ENCODE data around the gene WWOX.
"Not testable (repeated sequence)": the region's sequence is repeated elsewhere in the genome, so short reads cannot be mapped to it uniquely, and the experiment has no call there.

The WWOX gene

DNA sequence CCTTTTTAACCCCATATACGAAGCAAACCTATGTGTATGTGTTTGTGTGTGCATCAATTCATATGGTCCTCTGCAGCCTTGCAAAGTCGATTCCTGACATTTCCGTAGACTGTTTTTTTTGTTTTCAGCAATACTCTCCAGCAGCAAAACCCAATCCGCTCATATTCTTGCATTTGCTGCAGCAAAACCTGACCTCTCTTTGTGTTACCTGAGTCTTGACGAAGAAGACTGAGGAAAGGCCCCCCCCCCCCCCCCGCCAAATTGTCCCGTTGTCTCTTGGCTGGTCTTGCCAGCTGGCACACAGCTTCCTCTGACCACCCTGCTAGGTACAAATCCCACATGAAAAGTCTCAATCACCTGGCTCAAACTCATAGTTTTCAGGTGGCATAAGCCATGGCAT is 494.7 kb downstream of the WWOX start:
- TF ChIP-seq, protein P1, sequence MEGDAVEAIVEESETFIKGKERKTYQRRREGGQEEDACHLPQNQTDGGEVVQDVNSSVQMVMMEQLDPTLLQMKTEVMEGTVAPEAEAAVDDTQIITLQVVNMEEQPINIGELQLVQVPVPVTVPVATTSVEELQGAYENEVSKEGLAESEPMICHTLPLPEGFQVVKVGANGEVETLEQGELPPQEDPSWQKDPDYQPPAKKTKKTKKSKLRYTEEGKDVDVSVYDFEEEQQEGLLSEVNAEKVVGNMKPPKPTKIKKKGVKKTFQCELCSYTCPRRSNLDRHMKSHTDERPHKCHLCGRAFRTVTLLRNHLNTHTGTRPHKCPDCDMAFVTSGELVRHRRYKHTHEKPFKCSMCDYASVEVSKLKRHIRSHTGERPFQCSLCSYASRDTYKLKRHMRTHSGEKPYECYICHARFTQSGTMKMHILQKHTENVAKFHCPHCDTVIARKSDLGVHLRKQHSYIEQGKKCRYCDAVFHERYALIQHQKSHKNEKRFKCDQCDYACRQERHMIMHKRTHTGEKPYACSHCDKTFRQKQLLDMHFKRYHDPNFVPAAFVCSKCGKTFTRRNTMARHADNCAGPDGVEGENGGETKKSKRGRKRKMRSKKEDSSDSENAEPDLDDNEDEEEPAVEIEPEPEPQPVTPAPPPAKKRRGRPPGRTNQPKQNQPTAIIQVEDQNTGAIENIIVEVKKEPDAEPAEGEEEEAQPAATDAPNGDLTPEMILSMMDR (IDR thresholded peaks at IDR 0.05; ENCODE audit: control insufficient read depth, insufficient read depth, low read depth, low read length, missing control alignments), result no peak
- DNase-seq (ENCODE audit: low read depth), result no peak

DNA sequence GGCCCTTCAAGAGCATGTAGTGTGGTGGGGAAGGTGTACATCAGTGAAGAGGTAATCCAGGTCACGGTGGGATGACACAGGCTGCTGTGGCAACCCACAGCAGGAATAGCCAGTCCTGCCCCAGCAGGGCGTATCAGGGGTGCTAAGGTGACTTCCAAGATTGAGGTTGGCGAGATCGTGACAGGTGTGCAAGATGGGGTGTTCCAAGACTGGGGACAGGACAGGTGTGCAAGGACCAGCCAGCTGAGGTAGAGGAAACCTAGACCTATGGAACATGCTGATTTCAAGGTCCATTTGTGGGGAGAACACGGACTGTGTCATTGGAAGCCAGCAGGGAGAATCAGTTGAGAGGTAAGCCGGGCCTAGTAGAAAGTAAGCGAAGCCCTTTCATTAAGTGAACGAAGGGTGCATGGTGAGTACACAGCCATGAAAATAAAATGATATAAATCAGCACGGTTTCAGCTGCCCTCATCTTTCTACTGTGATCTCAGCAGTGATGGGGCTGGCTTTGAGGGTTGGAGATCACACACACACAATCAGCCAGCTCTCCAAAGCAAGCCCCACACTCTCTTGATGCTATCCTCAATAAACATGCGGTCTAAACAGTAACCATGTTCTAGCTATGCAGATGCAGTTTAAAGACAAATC is 497.0 kb downstream of the WWOX start:
- no peak for DNase-seq (ENCODE audit: low read depth)
- TF ChIP-seq, protein P1 (IDR thresholded peaks at IDR 0.05; ENCODE audit: control insufficient read depth, insufficient read depth, low read depth, low read length, missing control alignments), result no peak
- no peak overlapping the region for H3K4me3 ChIP-seq (ENCODE audit: control insufficient read depth, low read depth, low read length)

More for the DNA sequence above, 494.7 kb downstream of the WWOX start:
- no peak overlapping the region for H3K4me3 ChIP-seq (ENCODE audit: control insufficient read depth, low read depth, low read length)

DNA sequence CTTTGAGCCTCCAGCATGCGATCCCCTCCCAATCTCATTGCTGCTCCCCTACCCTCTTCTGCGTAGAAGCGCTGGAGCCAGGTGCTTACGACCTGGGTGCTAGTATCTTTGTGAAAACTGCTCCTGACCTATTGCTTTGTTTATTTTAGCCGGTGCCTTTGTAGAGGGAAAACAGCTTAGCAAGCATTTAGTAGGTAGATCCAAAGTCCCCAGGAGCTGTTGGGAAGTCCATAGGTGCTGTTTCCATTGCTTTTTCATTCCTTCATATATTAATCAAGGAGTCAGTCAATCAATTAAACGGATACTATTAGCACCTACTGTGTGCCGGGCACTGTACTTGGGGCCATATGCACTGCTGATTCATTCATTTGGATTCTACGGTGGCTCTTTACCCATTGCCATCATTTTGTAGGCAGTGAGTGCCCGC is 497.6 kb downstream of the WWOX start:
- DNase-seq (ENCODE audit: low read depth), result no peak
- TF ChIP-seq, protein P1 (IDR thresholded peaks at IDR 0.05; ENCODE audit: control insufficient read depth, insufficient read depth, low read depth, low read length, missing control alignments), result no peak
- no peak overlapping the region for H3K4me3 ChIP-seq (ENCODE audit: control insufficient read depth, low read depth, low read length)

DNA sequence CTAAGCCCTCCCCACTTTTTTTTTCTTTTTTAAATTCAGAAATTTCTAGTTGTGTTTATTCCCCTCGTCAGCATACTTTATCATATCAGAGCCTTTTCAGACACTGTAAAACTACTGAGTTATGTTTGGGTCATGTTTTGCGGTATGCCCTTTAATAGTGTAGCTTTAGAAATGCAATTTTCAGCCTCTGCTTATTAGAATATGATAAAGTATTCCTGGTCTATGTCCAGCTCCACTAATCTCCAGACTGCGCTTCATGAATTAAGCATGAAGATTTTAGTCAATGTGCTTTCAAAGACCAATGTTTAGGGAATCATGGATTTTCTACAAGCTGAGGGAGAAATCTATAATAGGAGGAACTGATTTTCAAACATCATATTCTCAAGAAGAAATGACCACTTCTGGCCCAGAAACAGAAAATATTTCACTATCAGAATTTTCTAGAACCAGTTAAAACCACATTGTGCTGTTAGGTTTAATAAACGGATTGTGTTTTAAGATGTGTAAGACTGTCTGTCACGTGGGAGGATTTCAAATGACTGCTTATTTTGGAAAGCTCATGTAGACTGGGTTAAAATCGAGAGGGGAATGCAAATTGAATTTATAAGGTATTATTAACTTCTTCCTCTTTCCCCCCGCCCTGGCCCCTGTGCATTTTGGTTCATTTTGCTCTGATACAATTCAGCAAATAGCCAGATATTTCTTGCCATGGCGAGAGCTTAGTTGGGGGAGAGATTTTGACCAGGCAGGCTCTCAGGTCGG is 498.5 kb downstream of the WWOX start:
- TF ChIP-seq, protein P1 (IDR thresholded peaks at IDR 0.05; ENCODE audit: control insufficient read depth, insufficient read depth, low read depth, low read length, missing control alignments), result no peak
- no peak overlapping the region for H3K4me3 ChIP-seq (ENCODE audit: control insufficient read depth, low read depth, low read length)
- no peak for DNase-seq (ENCODE audit: low read depth)

DNA sequence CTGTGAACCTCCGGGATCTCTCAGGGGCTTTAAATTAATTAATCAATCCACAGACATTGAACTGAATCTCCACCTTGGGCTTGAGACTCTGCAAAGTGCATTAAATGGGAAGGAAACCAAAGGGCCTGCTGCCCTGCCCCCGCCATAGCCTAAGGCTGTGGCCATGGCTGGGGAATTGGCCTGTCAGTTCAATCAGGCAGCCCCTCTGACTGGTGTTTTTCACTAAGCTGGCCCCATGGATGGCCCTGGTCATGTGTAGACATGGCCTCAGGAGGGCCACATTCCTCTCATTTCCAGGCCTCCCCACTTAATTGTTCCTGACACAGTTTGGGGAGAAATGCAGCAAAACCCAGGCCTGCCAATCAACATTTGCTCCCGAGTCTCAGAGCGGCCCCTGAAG is 499.8 kb downstream of the WWOX start:
- TF ChIP-seq, protein P1 (IDR thresholded peaks at IDR 0.05; ENCODE audit: control insufficient read depth, insufficient read depth, low read depth, low read length, missing control alignments), result no peak
- no peak for DNase-seq (ENCODE audit: low read depth)
- H3K4me3 ChIP-seq (ENCODE audit: control insufficient read depth, low read depth, low read length), result no peak overlapping the region

DNA sequence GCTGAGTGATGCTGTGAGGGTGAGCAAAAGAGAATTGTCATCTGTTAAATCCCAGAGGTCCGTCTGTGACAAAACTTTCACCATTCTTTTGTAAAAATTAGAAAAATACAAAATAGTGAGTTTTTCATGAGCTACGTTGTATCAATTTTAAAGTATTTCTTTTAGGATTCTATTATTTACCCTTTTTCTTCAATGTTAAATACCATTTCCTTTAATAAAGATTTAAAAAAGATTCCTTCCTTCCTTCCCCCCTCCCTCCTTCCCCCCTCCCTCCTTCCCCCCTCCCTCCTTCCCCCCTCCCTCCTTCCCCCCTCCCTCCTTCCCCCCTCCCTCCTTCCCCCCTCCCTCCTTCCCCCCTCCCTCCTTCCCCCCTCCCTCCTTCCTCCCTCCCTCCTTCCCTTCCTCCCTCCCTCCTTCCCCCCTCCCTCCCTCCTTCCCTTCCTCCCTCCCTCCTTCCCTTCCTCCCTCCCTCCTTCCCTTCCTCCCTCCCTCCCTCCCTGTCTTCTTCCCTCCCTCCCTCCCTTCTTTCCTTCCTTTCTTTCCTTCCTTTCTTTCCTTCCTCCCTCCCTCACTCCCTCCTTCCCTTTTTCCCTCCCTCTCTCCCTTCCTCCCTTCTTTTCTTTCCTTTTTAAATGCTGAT is 505.1 kb downstream of the WWOX start:
- not testable (repeated sequence) for DNase-seq (ENCODE audit: low read depth); H3K4me3 ChIP-seq (ENCODE audit: control insufficient read depth, low read depth, low read length)
